ENCODE measurements around the gene DIDO1. TPM values are rescaled to one million over a fixed set of nuclear protein-coding genes. Genes with fewer than 3 reads are reported as not detected.

The DIDO1 gene
- 12.6 and 15.3 TPM in 2 replicates for polyA plus RNA-seq (2011; rRNA removed)
- polyA plus RNA-seq (2012; cell fraction: cytosol; rRNA removed): 7.0 and 8.3 TPM in 2 replicates
- 30.1 and 39.5 TPM in 2 replicates for polyA plus RNA-seq (2012; cell fraction: nucleus; rRNA removed)
- polyA plus RNA-seq (2017; fragmentation: RNase III; extraction: RNeasy Plus Mini Kit Qiagen cat#74134 plus additional on column Dnase treatment): 14.8 to 16.2 TPM (median 15.4 TPM) in 3 replicates
- polyA minus RNA-seq (2011; rRNA and poly(A)+ RNA removed): 21.1 and 23.1 TPM in 2 replicates

DNA sequence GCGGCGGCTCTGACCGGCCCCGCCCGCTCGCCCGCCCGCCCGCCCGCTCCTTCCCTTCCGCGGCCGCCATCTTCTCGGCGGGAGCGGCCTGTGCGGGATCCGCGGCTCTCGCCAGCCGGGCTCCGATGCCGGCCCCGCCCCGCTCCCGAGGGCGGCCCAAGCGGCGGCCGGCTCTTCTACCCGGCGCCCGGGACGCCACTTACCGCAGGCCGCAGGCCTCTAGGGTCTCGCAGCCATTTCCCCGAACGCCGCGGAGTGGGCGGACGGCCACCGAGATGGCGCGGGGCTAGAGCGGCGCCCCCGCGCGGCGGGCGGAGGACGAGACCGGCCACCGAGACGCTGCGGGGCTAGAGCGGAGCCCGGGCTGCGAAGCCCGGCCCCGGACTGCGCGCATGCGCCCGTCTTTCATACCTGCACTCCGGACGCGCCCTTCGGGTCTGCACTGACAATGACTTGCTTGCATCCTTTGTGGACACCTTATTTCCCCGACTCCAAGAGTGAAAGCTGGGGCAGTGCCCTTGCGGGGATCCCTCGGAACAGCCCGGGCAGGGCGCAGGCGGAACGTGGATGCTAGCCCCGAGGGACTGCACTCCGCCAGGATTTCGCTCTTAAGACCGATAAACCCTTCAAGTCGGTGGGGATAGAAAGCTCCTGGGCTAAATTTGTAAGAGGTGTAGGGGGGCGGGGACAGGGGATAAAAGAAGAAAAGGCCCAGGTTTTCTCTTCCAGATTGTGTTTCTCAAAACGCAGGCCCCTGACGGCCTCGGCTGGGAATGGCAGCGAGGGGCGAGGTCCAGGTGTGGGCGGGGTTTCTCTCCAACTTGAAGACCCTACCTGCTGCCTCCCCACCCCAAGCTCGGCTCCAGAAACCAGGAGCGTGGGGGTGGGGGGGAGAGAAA is at the start of gene DIDO1:
Gene DIDO1 (minus strand): TSS at position 277 of the 899 bp plus-strand sequence.
- WGBS (ENCODE audit: missing lambda C conversion rate): 16% methylated on average over 21 of the region's 92 CpGs
- ATAC-seq (peak; percentile 83 to 89), DNase-seq (ENCODE audit: low read depth in 1 of 2, low spot score in 1 of 2) (peak; percentile 88 to 96), FAIRE-seq (no peak)
- CTCF ChIA-PET: interaction anchor here (0.6 to 22.6 kb wide), 15 partner anchors 8 to 481 kb away, joined by 3 to 368 read pairs (median 6); partner anchors contain the start of gene GID8
- H3K4me3 ChIP-seq: peak within 1 kb of the TSS; percentile 76
- POLR2A ChIA-PET: interaction anchor here (1.2 kb wide), 1 partner anchor 12 kb away, joined by 3 read pairs; the partner anchor contains the start of gene GID8
- H3K4me2 ChIP-seq: peak within 1 kb of the TSS; percentile 93
- H3K4me1 ChIP-seq: peaks cover 38% of the 10 kb centered on the region
- no peaks in the 10 kb centered on the region for H3K9me3 ChIP-seq
- H3K27ac ChIP-seq: peak within 1 kb of the TSS; percentile 96 to 98
- TF ChIP-seq ESRRA (IDR thresholded peaks at IDR 0.05; ENCODE audit: borderline replicate concordance, low read length) (no peak), FOXS1 (CRISPR knock-in tag; IDR thresholded peaks at IDR 0.05) (no peak), CHD4 (IDR thresholded peaks at IDR 0.05; ENCODE audit: borderline replicate concordance) (no peak), POLR2A (IDR thresholded peaks at IDR 0.05; ENCODE audit: low read length) (no peak), JUNB (IDR thresholded peaks at IDR 0.05) (no peak), NFE2L2 (conservative IDR thresholded peaks at IDR 0.05; ENCODE audit: low read length) (no peak), CBX2 (IDR thresholded peaks at IDR 0.05; ENCODE audit: borderline replicate concordance, low read depth) (no peak), RFX5 (IDR thresholded peaks at IDR 0.05) (0 out of 2 replicates have a peak, but pooled peaks have one; percentile 47), CEBPB (IDR thresholded peaks at IDR 0.05) (no peak), SREBF2 (IDR thresholded peaks at IDR 0.05) (no peak), CBX8 (IDR thresholded peaks at IDR 0.05) (no peak), TFCP2L1 (CRISPR knock-in tag; IDR thresholded peaks at IDR 0.05) (no peak), NR3C1 (IDR thresholded peaks at IDR 0.05) (no peak), SMC3 (IDR thresholded peaks at IDR 0.05) (0 out of 3 replicates have a peak, but pooled peaks have one; percentile 9), HOXB13 (CRISPR knock-in tag; IDR thresholded peaks at IDR 0.05; ENCODE audit: low read depth) (no peak), EHMT2 (IDR thresholded peaks at IDR 0.05; ENCODE audit: low read depth) (no peak), ZSCAN20 (CRISPR knock-in tag; IDR thresholded peaks at IDR 0.05) (no peak), GATA3 (IDR thresholded peaks at IDR 0.05; ENCODE audit: borderline replicate concordance) (no peak), EP300 (IDR thresholded peaks at IDR 0.05) (no peak), JUN (IDR thresholded peaks at IDR 0.05) (peak; percentile 78 to 90), RCOR1 (IDR thresholded peaks at IDR 0.05; ENCODE audit: low read depth, low read length) (no peak), CHD2 (IDR thresholded peaks at IDR 0.05; ENCODE audit: low read length, partially characterized antibody) (no peak), BHLHE40 (IDR thresholded peaks at IDR 0.05; ENCODE audit: low read depth, low read length) (no peak), ZC3H11A (IDR thresholded peaks at IDR 0.05) (no peak), NPAS2 (CRISPR knock-in tag; IDR thresholded peaks at IDR 0.05; ENCODE audit: borderline replicate concordance) (no peak), ZNF302 (CRISPR knock-in tag; IDR thresholded peaks at IDR 0.05) (no peak)
- TF ChIP-seq, protein P1, sequence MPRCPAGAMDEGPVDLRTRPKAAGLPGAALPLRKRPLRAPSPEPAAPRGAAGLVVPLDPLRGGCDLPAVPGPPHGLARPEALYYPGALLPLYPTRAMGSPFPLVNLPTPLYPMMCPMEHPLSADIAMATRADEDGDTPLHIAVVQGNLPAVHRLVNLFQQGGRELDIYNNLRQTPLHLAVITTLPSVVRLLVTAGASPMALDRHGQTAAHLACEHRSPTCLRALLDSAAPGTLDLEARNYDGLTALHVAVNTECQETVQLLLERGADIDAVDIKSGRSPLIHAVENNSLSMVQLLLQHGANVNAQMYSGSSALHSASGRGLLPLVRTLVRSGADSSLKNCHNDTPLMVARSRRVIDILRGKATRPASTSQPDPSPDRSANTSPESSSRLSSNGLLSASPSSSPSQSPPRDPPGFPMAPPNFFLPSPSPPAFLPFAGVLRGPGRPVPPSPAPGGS (IDR thresholded peaks at IDR 0.05): 0 out of 3 replicates have a peak, but pooled peaks have one; percentile 42
- TF ChIP-seq, protein P2, sequence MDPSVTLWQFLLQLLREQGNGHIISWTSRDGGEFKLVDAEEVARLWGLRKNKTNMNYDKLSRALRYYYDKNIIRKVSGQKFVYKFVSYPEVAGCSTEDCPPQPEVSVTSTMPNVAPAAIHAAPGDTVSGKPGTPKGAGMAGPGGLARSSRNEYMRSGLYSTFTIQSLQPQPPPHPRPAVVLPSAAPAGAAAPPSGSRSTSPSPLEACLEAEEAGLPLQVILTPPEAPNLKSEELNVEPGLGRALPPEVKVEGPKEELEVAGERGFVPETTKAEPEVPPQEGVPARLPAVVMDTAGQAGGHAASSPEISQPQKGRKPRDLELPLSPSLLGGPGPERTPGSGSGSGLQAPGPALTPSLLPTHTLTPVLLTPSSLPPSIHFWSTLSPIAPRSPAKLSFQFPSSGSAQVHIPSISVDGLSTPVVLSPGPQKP (IDR thresholded peaks at IDR 0.05; ENCODE audit: low read depth, low read length): no peak
- TF ChIP-seq, protein P3, sequence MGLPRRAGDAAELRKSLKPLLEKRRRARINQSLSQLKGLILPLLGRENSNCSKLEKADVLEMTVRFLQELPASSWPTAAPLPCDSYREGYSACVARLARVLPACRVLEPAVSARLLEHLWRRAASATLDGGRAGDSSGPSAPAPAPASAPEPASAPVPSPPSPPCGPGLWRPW (IDR thresholded peaks at IDR 0.05): no peak
- TF ChIP-seq, protein P4, sequence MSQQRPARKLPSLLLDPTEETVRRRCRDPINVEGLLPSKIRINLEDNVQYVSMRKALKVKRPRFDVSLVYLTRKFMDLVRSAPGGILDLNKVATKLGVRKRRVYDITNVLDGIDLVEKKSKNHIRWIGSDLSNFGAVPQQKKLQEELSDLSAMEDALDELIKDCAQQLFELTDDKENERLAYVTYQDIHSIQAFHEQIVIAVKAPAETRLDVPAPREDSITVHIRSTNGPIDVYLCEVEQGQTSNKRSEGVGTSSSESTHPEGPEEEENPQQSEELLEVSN (IDR thresholded peaks at IDR 0.05; ENCODE audit: borderline replicate concordance, low read depth): 0 out of 2 replicates have a peak, but pooled peaks have one; percentile 45
- TF ChIP-seq, protein P5, sequence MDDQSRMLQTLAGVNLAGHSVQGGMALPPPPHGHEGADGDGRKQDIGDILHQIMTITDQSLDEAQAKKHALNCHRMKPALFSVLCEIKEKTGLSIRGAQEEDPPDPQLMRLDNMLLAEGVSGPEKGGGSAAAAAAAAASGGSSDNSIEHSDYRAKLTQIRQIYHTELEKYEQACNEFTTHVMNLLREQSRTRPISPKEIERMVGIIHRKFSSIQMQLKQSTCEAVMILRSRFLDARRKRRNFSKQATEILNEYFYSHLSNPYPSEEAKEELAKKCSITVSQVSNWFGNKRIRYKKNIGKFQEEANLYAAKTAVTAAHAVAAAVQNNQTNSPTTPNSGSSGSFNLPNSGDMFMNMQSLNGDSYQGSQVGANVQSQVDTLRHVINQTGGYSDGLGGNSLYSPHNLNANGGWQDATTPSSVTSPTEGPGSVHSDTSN (IDR thresholded peaks at IDR 0.05): no peak
- TF ChIP-seq, protein P6, sequence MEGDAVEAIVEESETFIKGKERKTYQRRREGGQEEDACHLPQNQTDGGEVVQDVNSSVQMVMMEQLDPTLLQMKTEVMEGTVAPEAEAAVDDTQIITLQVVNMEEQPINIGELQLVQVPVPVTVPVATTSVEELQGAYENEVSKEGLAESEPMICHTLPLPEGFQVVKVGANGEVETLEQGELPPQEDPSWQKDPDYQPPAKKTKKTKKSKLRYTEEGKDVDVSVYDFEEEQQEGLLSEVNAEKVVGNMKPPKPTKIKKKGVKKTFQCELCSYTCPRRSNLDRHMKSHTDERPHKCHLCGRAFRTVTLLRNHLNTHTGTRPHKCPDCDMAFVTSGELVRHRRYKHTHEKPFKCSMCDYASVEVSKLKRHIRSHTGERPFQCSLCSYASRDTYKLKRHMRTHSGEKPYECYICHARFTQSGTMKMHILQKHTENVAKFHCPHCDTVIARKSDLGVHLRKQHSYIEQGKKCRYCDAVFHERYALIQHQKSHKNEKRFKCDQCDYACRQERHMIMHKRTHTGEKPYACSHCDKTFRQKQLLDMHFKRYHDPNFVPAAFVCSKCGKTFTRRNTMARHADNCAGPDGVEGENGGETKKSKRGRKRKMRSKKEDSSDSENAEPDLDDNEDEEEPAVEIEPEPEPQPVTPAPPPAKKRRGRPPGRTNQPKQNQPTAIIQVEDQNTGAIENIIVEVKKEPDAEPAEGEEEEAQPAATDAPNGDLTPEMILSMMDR (IDR thresholded peaks at IDR 0.05): peak; percentile 45
- TF ChIP-seq, protein P7, sequence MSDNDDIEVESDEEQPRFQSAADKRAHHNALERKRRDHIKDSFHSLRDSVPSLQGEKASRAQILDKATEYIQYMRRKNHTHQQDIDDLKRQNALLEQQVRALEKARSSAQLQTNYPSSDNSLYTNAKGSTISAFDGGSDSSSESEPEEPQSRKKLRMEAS (IDR thresholded peaks at IDR 0.05): peak; percentile 54; the same call in 1 of the 2 replicates
- TF ChIP-seq, protein P8, sequence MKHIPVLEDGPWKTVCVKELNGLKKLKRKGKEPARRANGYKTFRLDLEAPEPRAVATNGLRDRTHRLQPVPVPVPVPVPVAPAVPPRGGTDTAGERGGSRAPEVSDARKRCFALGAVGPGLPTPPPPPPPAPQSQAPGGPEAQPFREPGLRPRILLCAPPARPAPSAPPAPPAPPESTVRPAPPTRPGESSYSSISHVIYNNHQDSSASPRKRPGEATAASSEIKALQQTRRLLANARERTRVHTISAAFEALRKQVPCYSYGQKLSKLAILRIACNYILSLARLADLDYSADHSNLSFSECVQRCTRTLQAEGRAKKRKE (CRISPR knock-in tag; IDR thresholded peaks at IDR 0.05; ENCODE audit: low read depth): no peak

Measured in A549 (cell line).